HG02973 (cell line): ENCODE results near the gene TAS2R41.
"Not testable (repeated sequence)": the region's sequence is repeated elsewhere in the genome, so short reads cannot be mapped to it uniquely, and the experiment has no call there.

Experiments used
- ATAC-seq: cut with Tn5 transposase; IDR thresholded peaks from one replicate; pipeline ENCODE4 v1.9.1; 2021; ENCODE audit warnings: moderate library complexity; ENCODE audit not compliant: unreplicated experiment

The TAS2R41 gene

DNA sequence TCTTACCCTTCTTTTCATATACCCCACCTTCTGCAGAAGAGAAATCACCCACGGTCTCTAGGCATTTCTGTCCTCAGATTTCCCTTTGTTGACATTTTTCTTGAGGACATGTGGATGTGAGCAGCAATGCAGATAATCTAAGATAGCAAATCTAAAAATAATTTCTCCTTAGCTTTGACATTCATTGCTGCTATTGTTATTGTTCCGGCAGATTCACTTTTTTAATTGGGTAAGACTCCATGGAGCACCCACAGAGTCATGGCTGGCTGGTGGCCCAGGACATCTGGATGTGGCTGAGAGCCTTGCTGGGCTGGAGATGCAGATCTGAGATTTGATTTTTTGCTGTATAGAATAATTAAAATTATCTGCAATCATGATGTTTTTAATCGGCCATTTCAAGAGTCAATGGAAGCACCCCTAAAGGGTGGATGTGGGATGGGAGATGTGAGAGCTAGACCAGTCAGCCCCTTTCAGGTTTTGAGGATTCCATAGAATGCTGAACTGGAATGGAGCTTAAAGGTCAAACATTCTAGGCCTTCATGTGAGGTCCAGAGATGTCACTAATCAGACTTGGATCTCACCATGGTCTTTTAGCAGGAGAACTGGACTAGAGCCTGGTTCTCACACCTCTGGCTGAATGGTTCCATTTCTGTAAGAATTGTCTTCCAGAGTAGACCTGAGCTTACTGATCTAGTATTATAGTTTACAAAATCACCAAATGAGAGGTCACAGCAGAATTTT lies 37.5 kb downstream of the TAS2R41 start:
- no peak for ATAC-seq

DNA sequence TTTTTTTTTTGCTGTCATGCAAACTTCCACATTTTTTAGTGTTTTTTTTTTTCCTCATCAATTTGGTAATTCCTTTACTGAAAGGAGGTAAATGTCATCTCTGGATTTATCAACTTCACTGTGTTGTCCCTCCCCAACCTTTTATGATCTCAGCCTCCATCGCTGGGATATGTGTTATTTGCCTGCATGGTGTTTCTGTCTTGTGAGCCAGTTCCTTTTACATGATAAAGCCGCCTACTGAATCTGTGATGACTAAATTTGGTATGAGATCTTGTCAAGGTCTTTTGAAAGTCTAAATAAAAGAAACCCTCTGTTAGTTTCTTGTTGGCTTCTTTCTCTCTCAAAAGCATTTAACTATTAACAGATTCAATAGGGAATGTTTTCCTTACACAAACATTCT lies 39.3 kb downstream of the TAS2R41 start:
- no peak for ATAC-seq

DNA sequence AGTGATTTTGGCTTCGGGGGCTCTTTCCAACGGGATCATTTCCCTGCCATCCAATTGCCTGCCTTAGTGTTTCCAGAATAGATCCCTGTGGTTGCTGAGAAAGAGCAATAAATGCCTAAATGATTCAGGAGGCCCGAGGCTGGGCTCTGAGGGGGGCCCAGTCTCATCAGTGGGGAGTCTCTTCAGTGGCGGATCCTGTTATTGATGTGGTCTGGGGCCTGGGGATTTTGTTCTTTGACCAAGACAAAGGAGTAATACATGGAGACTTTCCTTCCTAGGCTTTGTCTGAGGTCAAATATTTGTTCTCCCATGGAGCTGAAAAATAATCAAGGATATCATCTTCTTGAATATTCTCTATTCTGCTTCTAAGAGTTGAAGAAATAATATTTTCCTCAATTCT lies 40.8 kb downstream of the TAS2R41 start:
- no peak for ATAC-seq

DNA sequence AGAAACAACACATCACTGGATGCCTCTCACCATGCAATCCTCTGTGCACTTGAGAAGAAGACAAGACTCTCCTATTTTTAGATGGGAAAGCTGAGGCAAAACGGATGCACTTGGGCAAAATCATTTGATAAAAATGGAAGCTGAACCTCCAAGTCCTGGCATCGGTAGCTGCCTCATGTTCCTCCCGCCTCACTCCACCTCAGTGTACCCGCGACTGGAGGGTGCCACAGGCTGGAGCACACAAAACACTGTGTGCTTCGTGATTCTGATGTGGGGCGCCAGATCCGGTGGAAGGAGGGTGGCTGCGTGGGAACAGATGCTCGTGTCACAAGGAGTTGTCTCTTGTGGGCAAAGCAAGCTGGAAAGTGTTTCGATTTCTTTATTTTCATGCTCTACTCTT lies 41.3 kb downstream of the TAS2R41 start:
- no peak for ATAC-seq

DNA sequence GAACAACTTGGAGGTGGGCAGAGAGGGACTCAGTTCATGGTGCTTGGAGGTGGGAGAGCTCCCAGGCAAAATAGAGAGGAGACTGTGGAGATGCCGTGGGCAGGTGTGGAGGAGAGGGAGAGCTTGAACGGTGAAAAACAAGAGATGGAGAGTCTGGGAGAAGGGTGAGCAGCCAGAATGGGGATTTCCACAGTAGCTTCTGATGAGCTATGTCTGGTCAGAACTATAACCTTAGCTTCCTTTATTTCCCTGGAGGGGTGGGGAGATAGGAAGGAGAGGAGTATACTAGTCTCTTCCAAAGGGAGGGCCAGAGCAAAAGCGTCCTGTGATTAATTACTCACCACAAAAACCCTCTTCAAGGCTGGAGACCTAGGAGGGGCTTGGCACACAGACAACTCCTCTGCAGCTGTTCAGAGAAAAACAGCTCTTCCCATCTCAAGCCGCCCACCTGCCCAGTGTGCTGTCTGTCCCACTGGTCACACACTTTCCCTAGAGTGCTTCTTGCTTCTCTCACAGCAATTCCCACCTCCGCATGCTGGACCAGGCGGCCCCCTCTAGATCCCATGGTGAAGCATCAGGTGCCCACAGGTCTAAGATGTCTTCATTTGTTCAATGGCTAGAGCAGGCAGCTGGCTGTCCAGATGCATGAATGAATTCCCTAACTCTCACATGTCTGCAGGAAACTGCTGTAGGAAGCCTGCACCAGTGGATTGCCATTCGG lies 41.9 kb downstream of the TAS2R41 start:
- ATAC-seq: no peak

DNA sequence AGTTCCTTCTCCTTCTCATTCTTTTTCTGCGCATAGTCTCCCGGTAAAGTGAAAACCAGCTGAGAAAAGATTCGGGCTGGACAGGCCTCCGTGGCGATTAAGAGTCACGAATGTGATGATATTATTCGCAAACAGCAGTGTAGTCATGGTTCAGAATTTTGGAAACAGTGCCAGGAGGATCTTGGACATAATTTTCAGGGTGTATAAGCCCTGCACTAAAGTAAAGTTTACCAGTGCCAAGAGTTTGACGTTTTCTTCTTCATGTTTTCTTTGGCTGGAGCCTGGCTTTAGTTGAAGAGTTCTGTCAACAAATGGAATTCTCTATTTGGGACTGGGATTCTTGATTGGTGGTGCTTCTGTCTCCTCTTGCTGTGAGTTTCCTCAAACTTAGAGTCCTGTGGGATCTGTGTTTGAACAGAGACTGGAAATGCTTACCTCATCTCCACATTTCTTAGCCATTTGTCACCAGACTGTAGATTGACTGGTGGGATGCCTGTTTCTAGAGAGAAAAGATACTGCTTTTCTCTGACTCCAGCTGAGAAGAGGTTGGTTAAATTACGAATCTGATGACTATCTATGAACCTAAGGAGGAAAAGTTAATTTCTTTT lies 44.7 kb downstream of the TAS2R41 start:
- ATAC-seq: not testable (repeated sequence)
